HG03378 (cell line): ENCODE results near the gene LPAR5.

Experiments used
- ATAC-seq: cut with Tn5 transposase; IDR thresholded peaks from one replicate; pipeline ENCODE4 v1.9.1; 2021; ENCODE audit warnings: mild to moderate bottlenecking, moderate library complexity; ENCODE audit not compliant: unreplicated experiment

Gene LPAR5

DNA sequence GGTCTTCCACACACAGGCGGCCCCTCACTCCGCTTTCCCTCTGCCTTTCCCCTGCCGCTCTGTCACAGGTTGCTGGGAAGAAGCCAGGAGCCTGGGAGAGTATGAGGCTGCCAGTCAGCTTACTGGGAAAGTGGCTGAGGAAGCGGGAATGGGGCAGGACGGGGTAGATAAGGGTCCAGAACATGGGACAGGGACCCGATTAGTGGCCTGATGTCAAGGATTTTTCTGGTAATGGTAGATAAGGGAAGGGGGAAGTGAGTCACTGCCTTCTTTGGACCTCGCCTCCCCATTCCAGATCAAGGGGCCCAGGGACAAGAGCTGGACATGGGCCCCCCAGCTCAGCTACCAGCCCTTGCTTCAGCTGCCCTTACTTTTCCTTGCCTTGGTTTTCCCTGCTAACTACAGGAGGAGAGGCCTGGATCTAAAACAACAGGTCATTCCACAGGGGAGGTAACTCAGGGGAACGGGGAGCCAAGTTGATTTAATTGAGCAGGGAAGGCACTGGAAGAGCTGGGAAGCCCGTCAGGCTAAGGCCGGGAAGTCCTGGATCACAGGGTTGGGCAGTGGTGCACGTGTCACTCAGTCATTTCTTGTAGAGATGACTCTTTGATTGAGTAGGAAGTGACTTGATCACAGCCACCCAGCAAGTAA lies 3.5 kb upstream of the LPAR5 start:
- no peak for ATAC-seq

- no peak for ATAC-seq
Observed at GRCh38 chr12:6638305-6638704, 2.5 kb upstream of the LPAR5 start.

- peak; percentile 44 for ATAC-seq
Observed at GRCh38 chr12:6635375-6635855, 344 bp downstream of the LPAR5 start.

- ATAC-seq, result peak; percentile 51
Observed at GRCh38 chr12:6632026-6632983, 3.5 kb downstream of the LPAR5 start.

- no peak for ATAC-seq
Observed at GRCh38 chr12:6631549-6631961, 4.2 kb downstream of the LPAR5 start.

DNA sequence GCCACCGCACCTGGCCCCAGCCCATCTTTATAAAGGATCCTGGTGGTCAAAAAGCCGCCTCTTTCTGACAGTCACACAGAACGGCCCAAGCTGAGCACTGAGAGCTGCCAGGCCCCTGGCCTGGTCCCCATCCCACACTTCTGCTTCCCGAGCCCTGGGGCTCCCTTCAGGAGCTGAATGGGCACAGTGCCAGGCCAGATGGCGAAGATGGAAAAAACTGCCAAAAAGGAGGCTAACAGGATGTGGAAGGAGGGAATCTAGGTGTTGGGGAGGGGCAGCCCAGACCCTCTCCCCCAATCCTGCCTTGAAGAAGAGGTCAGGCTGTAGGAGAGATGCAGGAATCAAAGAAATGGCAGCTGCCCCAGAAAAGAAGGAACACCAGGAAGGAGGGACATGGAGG lies 5.0 kb downstream of the LPAR5 start:
- ATAC-seq, result no peak

- no peak for ATAC-seq
Observed at GRCh38 chr12:6627616-6628015, 8.1 kb downstream of the LPAR5 start.

- ATAC-seq, result no peak
Observed at GRCh38 chr12:6626654-6627283, 9.0 kb downstream of the LPAR5 start.

DNA sequence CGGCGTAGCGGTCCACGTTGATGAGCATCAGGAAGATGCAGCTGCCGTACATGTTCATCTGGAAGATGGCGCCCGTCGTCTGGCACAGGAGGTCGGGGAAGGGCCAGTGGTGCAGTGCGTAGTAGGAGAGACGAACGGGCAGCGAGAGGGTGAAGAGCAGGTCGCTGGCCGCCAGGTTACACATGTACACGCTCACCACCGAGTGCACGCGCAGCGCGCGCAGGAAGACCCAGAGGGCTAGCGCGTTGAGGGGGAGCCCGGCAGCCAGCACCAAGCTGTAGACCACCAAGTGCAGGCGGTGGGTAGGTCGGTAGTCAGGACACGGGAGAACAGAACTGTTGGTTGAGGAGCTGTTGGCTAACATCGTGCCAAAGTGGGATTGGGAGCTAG lies 14.9 kb downstream of the LPAR5 start:
- no peak for ATAC-seq

DNA sequence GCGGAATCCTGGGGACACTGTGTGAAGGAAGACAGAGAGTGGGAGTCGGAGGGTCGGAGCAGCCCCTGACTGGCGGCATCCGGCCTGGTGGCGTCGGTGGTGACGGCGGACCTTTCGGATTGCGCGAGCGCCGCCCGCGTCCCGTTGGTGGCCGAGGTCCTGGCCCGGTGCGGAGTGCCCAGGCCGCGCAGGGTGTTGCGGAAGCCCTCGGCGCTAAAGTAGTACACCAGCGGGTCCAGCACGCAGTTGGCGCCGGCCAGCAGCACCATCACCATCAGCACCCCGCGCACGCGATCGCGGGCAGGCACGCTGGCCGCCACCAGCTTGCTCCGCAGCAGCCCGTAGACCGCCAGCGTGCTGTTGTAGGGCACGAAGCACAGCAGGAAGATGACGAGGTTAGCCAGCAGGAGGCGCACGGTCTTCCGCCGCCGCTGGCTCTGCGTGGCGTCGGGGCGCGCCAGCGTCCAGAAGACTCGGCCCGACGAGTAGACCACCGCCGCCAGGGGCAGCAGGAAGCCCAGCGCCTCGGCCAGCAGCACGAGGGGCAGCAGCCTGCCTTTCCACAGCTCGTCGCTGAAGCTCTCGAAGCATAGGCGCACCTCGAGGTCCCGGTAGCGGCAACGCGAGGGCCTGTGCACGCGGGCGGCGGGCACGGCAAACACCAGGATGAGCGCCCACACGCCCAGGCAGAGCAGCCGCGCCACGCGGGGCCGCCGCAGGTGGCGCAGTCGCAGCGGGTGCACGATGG lies 15.4 kb downstream of the LPAR5 start:
- ATAC-seq, result no peak

- ATAC-seq, result no peak
Observed at GRCh38 chr12:6618483-6619225, 17.1 kb downstream of the LPAR5 start.

- no peak for ATAC-seq
Observed at GRCh38 chr12:6615802-6616201, 20.0 kb downstream of the LPAR5 start.

DNA sequence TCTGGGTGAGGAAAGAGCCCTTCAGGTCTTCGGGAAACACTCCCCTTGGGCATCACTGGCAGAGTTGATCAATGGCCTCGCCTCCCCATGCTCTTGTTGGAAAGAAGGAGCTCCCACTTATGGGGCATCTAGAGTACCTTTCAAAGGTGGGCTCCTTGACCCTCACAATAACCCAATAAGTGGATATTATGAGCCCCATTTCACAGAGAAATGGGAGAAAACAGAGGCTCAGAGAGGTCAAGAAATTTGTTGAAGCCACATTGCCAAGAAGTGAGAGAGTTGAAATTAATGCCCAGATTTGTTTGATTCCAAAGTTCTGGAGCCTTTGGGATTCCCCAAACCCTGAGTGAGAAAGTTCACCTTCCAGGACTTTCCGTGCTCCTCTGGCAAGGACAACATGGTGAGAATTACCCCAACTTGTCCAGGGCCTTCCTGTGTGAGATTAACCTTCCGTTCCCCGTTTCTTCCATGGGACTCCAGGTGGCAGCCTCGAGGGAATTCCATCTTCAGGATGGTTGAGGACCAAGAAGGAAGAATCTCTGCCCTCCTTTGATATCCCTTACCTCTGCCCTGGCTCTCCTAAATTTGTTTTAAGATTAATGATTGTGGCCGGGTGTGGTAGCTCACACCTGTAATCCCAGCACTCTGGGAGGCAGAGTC lies 21.1 kb downstream of the LPAR5 start:
- ATAC-seq, result no peak

GRCh38 chr12:6613776-6614512 lies 21.8 kb downstream of the LPAR5 start:
- no peak for ATAC-seq

DNA sequence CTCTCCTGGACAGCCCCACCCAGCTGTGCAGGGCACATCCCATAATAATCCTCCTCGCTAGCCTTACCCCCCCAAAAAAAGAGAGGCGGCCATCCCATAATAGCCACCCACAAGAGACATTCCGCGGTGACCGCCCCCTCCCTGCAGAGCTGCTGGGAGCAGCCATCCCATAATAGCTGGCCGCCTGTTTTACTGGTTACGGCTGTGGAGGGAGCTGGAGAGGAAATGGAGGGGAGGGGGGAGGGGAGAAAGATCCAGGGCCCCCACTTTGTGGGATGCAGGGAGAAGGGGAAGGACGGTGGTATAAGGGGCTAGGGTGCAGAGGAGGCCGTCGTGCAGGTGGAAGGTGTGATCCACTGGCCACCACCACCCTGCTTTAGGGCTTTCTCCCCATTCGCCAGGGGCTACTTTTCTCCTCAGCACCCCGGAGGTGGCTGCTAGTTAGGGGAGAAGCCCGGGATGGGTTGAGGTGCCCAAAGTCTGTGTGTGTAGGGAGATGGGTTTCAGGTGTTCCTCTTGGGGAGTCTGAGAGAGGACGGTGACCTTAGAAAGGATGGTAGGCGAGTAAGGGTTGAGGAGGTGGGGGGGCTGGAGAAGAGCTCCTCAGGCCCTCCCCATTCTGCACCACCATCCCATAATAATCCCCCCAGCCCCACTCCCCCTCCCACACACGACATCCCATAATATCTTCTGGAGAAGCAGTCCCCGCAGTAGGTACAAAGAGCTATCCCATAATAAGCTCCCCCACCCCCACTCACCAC lies 22.6 kb downstream of the LPAR5 start:
- no peak for ATAC-seq

DNA sequence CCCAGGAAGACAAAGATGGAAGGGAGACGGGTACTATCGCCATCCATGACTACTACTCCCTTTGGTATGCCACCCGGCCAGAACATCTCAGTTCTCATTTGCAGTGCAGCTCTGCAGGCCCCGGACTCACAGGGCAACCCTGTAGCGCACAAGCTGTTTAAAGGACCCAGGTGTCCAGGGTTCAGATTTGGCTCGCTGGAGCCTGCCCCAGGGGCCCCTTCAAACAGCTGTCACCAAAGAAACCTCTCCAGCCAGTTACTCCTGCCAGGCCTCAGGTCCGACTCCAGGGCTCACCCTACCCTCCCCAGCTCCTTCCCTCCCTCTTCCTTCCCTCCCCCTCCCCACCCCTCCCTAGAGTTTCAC lies 23.1 kb downstream of the LPAR5 start:
- no peak for ATAC-seq

DNA sequence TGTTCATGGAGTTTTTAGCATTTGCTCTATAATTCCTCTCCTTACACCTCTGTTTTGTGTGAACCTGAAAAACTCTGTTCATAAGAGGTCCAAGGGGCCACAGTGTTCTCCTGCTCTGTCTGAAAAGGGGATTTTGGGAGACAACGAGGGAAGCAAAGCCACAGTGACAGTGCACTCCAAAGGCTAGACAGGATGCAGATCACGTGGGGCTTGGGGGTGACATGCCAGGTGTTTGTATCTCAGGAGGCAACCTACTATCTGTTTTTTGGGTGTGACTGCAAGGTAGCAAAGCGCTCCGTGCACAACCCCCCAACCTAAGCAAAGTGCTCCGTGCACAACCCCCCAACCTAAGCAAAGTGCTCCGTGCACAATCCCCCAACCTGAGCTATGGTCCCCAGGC lies 23.5 kb downstream of the LPAR5 start:
- no peak for ATAC-seq

DNA sequence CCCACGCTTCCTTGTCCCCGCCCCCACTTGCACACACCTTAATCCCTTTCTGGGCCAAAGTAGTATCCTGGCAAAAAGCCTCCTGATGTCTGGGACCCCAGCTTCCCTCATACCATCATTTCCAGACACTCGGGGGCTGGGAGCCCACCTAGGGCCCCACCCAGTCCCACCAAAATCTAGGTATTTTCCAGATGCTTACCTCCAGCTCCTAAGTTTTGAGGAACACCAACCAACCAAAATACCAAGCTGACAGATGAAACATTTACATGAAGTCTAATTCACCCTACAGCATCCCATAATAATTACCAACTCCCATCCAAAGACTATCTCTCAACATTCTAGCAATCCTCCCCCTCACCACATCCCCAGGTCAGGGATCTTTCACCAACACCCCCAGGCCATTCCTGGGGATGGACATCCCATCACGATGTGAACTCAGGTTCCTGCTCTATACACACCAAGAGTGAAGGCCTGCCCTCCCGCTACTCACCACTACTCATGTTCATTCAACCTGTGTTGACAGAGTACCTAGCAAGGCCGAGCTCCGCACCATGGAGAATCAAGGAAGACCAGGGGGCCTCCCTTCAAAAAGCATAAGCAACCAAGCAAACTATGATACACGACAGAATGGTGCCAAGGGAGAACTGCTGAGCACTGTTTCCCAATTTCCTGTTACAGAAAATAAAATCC lies 27.0 kb downstream of the LPAR5 start:
- ATAC-seq, result no peak
